GM20431 (cell line): ENCODE measurements around the gene TGM2.

Experiments
- in situ Hi-C: fragments of 300-500 bp; cut with MseI, MboI; formaldehyde crosslinking; loops from one replicate; pipeline ENCODE4 v1.15.0; 2020; ENCODE audit warnings: low sequenced_read_pairs; ENCODE audit not compliant: unreplicated experiment

The TGM2 gene

DNA sequence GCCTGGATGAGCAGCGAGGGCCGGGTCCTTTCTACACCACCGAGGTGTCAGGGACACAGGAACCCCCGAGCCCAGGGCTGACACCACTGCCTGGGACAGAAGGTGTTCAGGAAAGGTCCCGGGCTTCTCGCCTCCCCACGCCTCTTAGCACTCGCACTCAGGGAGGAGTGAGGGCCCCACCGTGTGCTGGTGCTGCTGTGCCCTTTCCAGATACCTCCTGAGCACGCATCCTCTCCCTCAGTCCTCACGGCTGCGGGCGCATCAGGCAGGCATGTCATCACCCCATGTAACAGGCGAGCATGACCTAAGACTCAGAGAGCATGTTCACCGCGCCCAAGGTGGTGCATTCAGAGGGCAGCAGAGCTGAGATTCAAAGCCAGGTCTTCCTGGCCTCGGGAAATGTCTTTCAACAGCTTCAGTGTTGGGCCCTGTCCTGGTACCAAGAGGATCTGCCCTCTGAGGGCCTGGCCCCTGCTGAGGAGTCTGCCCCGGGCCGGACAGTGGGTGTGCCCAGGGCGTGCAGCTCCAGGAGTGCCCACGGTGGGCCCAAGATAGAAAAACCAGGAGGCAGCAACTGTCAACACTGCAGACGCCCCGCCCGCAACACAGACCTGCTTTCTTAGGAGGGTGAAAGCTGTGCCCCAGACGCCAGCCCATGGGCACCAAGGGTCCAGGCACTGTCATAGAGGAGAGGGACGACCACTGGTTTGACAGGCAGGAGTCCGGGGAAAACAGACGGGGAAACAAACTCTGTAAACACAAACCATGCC, 29.2 kb downstream of the TGM2 start:
- in situ Hi-C loops = no loop called here

- in situ Hi-C loops = no loop called here
Observed at GRCh38 chr20:38135271-38135650, 29.8 kb downstream of the TGM2 start.

- in situ Hi-C loops = no loop called here
Observed at GRCh38 chr20:38134427-38135270, 30.4 kb downstream of the TGM2 start.

- in situ Hi-C loops = no loop called here
Observed at GRCh38 chr20:38133680-38134426, 31.2 kb downstream of the TGM2 start.

GRCh38 chr20:38132910-38133501, 32.1 kb downstream of the TGM2 start:
- in situ Hi-C loops = no loop called here

- in situ Hi-C loops = no loop called here
Observed at GRCh38 chr20:38132156-38132909, 32.7 kb downstream of the TGM2 start.

- in situ Hi-C loops = no loop called here
Observed at GRCh38 chr20:38131588-38132121, 33.4 kb downstream of the TGM2 start.

DNA sequence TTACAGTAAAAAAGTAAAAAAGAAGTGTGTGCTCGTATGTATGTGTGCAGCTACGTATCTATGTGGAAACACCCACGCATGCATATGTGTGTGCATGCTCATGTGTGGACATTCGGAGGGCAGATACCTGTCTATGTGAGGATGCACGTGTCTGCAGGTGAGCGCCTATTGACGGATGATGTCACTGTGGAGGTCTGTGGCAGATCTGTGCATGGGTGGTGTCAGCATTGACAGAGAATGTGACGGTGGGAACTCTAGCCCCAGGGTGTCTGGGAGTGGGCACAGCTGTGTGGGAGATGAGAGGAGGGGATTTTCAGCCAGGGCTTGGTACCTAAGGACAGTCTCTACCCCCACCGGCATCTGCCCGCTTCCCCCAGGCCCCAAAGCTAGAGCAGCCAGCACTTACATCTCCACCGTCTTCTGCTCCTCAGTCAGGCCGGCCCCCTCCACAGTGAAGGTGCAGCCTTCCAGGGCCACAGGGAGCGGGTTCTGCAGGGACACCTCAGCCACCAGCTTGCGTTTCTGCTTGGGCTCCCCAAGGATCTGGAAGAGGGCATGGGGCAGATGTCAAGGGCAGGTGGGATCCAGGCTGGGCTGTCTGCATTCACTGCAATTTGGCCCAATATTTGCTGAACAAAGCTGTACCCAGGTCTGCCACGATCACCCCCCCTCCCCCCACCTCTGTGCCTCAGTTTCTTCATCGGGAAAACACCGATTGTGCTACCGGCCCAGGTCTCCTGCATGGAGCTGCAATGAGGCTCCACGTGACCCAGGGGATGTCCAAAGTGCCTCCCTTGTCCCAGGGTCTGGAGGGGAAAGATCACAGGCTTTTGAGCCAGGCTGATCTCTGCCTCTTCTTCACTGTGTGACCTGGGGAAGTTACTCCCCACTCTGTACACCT, 34.1 kb downstream of the TGM2 start:
- in situ Hi-C loops = no loop called here

DNA sequence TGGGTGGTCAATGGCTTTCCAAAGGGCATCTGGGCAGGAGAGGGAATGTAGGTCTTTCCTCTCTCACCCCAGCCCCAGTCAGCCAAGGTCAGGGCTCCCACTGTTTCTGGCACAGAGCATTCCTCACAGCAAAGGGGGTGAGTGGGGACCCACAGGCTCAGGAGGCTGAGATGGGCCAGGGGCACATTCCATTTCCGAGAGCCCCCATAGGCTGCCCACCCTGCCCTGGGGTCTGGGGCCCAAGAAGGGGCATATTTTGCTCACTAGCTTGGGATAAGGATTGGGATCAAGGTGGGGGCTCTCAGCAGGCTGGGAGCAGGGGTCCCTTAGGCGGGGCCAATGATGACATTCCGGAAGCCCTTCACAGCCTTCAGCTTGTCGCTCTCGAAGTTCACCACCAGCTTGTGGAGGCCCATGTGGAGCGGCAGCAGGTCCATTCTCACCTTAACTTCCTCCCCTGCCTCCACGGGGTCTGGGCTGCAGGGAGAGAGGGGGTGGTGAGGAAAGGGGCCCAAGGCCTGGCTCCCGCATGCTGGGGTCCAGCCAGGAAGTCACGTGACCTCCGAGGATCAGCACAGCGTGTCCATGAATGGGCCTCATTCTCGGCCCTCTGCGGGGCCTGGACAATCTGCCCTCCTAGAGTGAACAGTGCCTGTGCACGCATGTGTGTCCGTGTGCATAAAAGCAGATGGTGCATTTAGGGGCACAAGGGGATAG, 35.0 kb downstream of the TGM2 start:
- in situ Hi-C loops = no loop called here

DNA sequence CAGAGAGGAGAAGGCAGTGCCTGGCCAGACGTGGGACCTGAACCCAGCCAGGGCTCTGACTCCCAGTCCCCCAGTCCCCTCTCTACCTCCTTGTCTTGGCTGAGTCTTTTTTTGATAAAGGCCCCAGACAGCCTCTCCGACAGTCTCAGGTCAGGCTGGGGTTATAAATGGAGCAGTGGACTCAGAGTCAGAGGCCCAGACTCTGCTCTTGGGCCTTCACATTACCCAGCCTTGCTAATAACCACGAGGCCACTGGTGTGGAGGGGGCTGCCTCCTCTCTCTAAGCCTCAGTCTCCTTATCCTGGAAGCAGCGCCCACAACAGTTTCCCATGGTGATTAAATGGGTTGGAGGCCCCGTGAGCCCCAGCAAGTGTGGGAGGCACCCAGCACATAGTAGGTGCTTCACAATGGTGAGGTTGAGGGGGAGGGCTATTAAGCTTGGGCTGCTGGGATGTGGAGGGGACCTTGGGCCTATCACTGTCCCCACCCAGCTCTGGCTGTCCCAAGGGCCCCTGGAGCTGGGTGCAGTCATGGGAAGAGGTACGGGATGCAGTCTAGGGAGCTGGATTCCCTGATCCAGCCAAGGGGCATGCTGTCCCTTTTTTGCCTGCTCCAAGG, 35.7 kb downstream of the TGM2 start:
- in situ Hi-C loops = no loop called here

GRCh38 chr20:38128691-38129090, 36.4 kb downstream of the TGM2 start:
- in situ Hi-C loops = no loop called here

- in situ Hi-C loops = no loop called here
Observed at GRCh38 chr20:38127920-38128528, 37.0 kb downstream of the TGM2 start.

- in situ Hi-C loops = no loop called here
Observed at GRCh38 chr20:38126932-38127621, 38.0 kb downstream of the TGM2 start.

DNA sequence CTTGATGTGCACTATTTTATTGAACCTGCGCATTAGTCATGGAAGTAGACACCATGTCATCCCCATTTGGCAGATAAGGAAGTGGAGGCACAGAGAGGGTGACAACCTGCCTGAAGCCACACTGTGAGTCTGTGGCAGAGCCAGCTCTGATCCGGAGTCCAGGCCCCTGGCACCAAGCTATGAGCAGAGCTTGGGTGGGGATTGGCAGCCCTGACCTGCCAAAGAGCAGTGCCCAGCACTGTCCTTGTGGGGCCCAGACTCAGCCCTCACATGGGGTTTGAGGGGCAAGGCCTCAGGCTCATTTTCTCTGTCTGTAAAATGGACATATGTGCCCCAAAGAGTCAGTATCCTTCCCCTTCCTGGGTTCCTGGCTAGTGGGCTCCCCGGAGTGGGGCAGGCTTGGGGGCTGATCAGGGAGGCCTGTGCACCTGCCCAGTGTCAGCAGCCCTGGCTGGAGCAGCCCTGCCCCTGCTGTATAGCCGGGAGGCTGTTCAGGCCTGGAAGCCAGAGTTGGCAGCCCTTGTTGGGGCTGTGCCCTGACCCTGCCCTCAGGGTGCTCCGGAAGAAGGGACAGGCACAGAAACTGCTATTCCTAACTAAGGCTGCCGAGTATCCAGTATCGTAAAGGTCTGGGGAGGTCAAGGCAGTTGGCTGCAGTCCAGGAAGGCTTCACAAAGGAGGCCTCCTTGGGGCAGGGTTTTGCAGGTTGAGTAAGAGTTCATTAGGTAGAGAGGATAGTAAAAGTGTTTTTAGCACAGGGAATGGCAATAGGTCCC, 38.7 kb downstream of the TGM2 start:
- in situ Hi-C loops = no loop called here

GRCh38 chr20:38125157-38126056, 39.7 kb downstream of the TGM2 start:
- in situ Hi-C loops = no loop called here
